NCI-H146 (cell line): ENCODE measurements around the gene THEM4.
"Not testable (repeated sequence)": the region's sequence is repeated elsewhere in the genome, so short reads cannot be mapped to it uniquely, and the experiment has no call there.

ENCODE experiments used
- DNase-seq: peaks from one replicate; lab custom pipeline; 2025; lab: John Stamatoyannopoulos, UW

Gene THEM4

GRCh38 chr1:151893176-151893924, 16.0 kb downstream of the THEM4 start:
- no peak for DNase-seq

DNA sequence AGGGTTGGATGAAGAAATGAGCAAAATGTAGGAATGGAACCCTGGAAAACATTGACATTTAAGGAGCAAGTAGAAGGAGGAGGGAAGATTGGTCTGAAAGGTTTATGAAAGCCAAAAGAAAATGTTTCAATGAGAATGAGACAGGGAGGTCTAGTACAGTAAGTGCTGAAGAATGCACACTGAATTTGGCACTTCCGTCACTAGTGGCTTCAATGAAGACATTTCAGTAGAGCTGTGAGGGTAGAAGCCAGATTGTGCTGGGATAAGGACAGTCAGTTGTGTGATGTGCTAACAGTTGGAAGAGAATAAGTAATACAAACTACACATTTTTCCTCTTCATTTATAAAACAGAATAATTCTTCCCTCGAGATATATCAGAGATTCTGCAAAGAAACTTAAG, 17.1 kb downstream of the THEM4 start:
- DNase-seq, result no peak

DNA sequence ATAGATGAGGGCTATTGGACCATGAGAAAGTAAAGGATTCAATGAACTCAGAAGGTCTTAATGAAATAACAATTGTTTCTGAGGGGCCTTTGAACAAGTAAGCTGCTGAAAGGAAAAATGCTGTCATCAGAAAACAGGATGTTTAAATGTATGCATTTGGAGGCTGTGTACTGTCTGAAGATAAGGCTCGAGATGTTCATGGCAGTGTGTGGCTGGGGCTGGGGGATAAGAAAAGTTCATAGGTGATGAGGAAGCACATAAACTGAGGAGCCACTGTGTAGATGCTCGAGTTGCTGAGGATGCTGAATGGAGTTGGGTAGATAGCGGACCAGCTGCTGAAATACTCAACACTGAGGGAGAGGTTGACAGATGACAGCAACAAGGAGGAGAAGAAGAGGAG, 17.8 kb downstream of the THEM4 start:
- DNase-seq, result no peak

- no peak for DNase-seq
Measured at GRCh38 chr1:151888972-151889570, 20.2 kb downstream of the THEM4 start.

DNA sequence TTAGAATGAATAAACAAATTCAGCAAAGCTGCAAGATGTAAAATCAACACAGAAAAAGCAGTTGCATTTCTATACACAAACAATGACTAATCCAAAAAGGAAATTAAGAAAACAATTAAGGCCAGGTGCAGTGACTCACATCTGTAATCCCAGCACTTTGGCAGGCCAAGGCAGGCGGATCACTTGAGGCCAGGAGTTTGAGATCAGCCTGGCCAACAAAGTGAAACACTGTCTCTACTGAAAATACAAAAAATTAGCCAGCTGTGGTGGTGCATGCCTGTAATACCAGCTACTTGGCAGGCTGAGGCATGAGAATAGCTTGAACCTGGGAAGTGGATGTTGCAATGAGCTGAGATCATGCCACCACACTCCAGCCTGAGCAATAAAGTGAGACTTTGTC, 22.3 kb downstream of the THEM4 start:
- DNase-seq, result no peak

- no peak for DNase-seq
Measured at GRCh38 chr1:151885479-151885878, 23.8 kb downstream of the THEM4 start.

GRCh38 chr1:151884879-151885278, 24.4 kb downstream of the THEM4 start:
- not testable (repeated sequence) for DNase-seq

GRCh38 chr1:151884445-151884844, 24.9 kb downstream of the THEM4 start:
- DNase-seq, result not testable (repeated sequence)

DNA sequence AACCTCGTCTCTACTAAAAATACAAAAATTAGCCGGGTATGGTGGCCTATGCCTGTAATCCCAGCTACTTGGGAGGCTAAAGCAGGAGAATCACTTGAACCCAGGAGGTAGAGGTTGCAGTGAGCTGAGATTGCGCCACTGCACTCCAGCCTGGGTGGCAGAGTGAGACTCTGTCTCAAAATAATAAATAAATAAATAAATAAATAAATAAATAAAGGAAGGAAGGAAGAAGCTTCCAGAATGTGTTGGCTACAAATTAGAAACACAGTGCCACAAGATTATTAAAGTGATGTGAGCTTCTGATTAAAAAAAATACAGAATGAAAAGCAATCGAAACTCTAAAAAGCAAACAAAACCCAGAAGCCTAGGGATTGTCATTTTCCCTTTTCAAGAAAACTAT, 25.4 kb downstream of the THEM4 start:
- not testable (repeated sequence) for DNase-seq

- not testable (repeated sequence) for DNase-seq
Measured at GRCh38 chr1:151882918-151883317, 26.4 kb downstream of the THEM4 start.

DNA sequence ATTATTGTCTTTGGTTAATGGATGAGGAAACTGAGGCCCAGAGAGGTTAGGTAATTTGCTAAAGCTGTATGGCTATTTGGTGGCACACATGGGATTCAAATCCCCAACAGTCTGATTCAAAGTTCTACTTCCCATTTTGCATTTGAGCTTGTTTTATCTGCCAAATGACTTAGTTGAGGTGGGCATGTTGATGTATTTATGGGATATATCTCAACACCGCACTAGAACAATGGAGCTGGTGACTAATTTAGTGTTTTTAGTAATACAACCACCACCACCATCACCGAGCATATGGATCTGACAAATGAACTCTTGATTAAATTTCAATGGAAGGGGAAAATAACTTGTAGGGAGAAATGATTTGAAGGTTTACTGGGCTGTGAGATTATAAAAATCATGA, 26.8 kb downstream of the THEM4 start:
- DNase-seq, result no peak

DNA sequence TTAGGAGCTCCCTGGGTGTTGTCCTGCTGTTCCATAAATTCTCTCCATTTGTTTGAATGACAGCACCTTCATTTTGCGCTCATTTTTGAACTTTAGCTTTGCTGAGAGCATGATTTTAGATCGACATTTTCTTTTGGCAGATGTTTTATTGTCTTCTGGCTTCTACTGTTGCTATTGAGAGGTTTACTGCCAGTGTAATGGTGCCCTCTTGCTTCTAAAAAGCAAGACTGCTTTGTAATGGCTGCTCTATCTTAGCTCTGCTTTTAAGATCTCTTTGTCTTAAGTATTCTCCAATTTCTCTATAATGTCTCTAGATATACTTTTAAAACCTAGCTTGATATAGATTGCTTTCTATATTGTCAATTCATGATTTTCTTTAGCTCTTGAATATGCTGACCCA, 27.8 kb downstream of the THEM4 start:
- no peak for DNase-seq

- DNase-seq, result no peak
Measured at GRCh38 chr1:151875419-151876097, 33.8 kb downstream of the THEM4 start.

- not testable (repeated sequence) for DNase-seq
Measured at GRCh38 chr1:151872776-151873175, 36.5 kb downstream of the THEM4 start.

DNA sequence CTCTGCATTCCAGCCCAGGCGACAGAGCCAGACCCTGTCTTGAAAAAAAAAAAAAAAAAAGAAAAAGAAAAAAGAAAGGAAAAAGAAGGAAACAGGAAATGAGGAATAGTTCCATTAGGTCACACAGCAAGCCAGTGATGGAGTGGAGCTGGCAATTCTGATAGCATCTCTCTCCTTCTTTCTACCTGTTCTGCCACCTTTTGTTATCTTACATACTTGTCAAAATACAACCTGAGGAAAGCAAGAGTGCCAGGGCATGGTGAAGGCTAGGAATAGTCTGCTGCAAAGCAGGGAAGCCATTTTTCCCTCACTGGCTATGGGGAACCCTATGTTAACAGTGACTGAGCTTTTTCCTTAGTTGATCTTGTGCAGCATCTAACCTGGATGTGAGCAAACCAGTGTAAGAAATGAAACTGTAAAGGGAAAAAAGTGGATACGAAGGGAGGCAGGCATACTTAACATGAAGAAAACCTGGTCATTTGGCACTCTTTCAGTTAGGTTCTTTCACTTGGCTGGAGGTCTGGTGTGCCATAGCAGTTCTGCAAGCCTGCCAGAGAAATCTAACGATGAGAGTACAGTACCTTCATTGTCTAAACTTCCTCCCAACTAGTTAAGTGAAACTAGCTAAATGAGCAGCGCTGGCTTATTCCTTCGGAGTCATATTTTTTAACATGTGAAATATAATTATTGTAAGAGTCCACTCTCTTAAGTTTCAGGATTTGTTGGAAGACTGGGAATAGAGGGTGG, 37.9 kb downstream of the THEM4 start:
- DNase-seq, result no peak

DNA sequence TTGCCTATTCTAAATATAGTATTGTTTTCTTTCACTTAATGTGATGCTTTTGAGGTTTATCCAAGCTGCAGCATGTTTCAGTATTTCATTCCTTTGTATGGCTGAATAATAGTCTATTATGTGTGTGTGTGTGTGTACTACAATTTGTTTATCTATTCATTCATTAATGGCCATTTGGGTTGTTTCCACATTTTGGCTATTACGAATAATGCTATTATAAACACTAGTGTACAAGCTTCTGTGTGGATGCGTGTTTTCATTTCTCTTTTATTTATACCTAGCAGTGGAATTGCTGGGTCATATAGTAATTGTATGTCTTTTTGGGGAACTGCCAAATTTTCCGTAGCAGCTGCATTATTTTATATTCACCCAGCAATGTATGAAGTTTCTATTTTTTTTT, 40.8 kb downstream of the THEM4 start:
- DNase-seq, result no peak

- no peak for DNase-seq
Measured at GRCh38 chr1:151867765-151868411, 41.4 kb downstream of the THEM4 start.

- DNase-seq, result no peak
Measured at GRCh38 chr1:151867321-151867720, 42.0 kb downstream of the THEM4 start.

DNA sequence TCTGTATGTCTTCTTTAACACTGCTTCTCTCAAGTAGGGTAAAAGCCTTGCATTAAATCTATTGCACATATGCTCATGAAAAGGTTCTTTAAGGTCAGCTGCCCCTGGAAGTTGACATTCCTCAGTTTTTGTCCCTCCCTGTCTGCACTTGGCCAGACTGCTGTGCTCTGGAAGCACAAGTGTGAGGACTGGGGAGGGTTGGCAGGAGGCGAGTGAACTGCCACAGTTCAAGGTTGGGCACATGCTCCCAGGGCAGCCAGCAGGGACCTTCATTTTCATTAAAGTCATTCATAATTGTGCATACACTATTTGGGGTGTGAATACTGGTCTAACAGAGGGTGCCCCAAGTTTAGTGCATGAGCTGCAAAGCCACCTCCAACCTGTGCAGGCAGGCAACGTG, 44.9 kb downstream of the THEM4 start:
- DNase-seq, result no peak

DNA sequence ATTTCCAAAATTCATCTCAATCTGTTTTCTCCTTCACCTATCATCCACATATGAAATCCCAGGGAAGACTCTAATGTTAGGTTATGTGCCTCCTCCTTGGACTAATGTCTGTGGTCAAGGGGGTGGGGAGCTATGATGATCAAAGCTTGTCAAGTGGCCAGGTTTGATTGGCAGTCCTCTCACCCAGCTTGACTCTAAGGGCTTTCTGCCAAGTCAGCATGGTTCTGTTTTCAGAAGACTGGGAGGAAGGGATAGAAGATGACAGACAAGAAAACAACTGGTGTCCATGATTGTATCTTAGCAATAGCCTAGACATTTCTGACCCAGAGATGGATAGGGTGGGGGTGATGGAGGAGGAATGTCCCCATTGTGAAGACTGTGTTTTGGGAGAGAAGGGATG, 46.7 kb downstream of the THEM4 start:
- DNase-seq, result no peak

DNA sequence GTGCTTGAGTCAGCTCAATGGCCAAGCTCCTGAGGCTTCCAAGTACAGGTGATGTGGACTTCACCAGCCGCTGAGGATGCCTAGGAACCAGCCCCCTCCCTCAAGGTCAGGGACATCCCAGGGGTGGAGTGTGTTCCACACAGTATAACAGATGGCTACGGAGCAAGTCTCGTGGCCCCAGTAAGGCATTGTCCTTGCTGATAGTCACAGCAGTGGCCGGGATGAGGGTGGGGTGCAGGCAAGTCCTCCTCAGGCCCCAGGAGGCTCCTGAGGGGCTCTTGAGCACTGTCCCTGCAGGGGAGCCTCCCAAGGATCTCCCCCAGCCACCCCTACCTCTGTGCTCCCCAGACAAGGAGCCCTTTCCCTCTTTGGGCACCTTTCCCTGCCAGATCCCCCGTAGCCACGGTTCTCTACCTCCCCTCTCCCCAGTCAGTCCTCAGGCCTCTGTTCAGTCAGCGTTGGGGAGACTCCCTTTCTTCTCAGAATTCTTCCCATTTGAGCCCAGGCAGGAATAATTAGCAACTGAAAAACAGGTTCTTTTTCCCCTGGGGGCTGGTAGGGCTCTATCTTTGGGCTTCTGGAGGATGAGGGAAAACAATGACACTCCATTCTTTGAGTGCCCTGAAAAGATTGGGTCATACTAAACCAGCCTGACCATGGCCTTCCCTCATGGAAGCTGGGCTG, 48.7 kb downstream of the THEM4 start:
- DNase-seq, result no peak
